BLaER1 treated with 17β-estradiol and CSF1 and Interleukin-3, amounts not matched to agents 10 nM and 100 nM (cell line): Measurements from ENCODE around the gene PCDHGA5.
"Not testable (repeated sequence)": the region's sequence is repeated elsewhere in the genome, so short reads cannot be mapped to it uniquely, and the experiment has no call there.

Experiments
- H3K27ac ChIP-seq, 11 experiments: shearing (Covaris generic); formaldehyde crosslinking; 2 replicates each; pipeline ENCODE4 v1.8.1; 2022
- H3K27me3 ChIP-seq, 11 experiments: shearing (Covaris generic); formaldehyde crosslinking; 2 replicates each; pipeline ENCODE4 v1.8.1; 2022
- H3K36me3 ChIP-seq, 11 experiments: shearing (Covaris generic); formaldehyde crosslinking; 2 replicates each; pipeline ENCODE4 v1.8.1; 2022
- H3K4me1 ChIP-seq, 10 experiments: shearing (Covaris generic); formaldehyde crosslinking; 2 replicates each; pipeline ENCODE4 v1.8.1; 2022
- H3K4me2 ChIP-seq, 11 experiments: shearing (Covaris generic); formaldehyde crosslinking; 2 replicates each; pipeline ENCODE4 v1.8.1; 2022
- H3K4me3 ChIP-seq, 10 experiments: shearing (Covaris generic); formaldehyde crosslinking; 2 replicates each; pipeline ENCODE4 v1.8.1; 2022
- H3K9ac ChIP-seq, 11 experiments: shearing (Covaris generic); formaldehyde crosslinking; 2 replicates each; pipeline ENCODE4 v1.8.1; 2022
- H3K9me3 ChIP-seq, 11 experiments: shearing (Covaris generic); formaldehyde crosslinking; replicated peaks in 1 of 11; 2 replicates each; pipeline ENCODE4 v1.8.1; 2022
- H4K20me1 ChIP-seq, 11 experiments: shearing (Covaris generic); formaldehyde crosslinking; 2 replicates each; pipeline ENCODE4 v1.8.1; 2022
- Cebpa-rat ChIP-seq, 11 experiments: shearing (Covaris generic); IDR thresholded peaks; 2 replicates each; pipeline ENCODE4 v1.8.1; 2022

PCDHGA5 gene

DNA sequence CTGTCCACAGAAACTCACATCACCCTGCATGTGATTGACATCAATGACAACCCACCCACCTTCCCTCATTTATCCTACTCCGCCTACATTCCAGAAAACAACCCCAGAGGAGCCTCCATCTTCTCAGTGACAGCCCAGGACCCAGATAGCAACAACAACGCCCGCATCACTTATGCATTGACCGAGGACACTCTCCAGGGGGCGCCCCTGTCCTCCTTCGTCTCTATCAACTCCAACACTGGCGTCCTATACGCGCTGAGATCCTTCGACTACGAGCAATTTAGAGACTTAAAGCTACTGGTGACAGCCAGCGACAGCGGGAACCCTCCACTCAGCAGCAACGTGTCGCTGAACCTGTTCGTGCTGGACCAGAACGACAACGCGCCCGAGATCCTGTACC, 18.6 kb upstream of the PCDHGA5 start:
- Histone ChIP-seq H3K4me3 (no peak overlapping the region; a peak in 1 of 20 replicates), H3K9me3 (peaks cover 84 to 100% (median 94%) of the 10 kb centered on the region in 11 experiments), H3K9ac (no peak overlapping the region), H3K4me1 (no peaks in the 10 kb centered on the region), H3K27ac (no peak overlapping the region), H3K36me3 (peaks cover 0 to 7% (median 0%) of the 10 kb centered on the region in 11 experiments; a peak in 4 of 22 replicates), H3K27me3 (no peaks in the 10 kb centered on the region), H4K20me1 (no peaks in the 10 kb centered on the region), H3K4me2 (no peak overlapping the region)
- no peak for TF ChIP-seq Cebpa-rat (IDR thresholded peaks at IDR 0.05)

DNA sequence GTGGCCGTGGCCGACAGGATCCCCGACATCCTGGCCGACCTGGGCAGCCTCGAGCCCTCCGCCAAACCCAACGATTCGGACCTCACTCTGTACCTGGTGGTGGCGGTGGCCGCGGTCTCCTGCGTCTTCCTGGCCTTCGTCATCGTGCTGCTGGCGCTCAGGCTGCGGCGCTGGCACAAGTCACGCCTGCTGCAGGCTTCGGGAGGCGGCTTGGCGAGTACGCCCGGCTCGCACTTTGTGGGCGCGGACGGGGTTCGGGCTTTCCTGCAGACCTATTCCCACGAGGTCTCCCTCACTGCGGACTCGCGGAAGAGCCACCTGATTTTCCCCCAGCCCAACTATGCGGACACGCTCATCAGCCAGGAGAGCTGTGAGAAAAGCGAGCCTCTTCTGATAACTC, 17.9 kb upstream of the PCDHGA5 start:
- peaks cover 84 to 100% (median 94%) of the 10 kb centered on the region in 11 experiments for H3K9me3 ChIP-seq
- not testable (repeated sequence) for H4K20me1 ChIP-seq, H3K4me1 ChIP-seq, H3K27me3 ChIP-seq, H3K4me3 ChIP-seq, H3K9ac ChIP-seq, H3K4me2 ChIP-seq, H3K27ac ChIP-seq, H3K36me3 ChIP-seq

DNA sequence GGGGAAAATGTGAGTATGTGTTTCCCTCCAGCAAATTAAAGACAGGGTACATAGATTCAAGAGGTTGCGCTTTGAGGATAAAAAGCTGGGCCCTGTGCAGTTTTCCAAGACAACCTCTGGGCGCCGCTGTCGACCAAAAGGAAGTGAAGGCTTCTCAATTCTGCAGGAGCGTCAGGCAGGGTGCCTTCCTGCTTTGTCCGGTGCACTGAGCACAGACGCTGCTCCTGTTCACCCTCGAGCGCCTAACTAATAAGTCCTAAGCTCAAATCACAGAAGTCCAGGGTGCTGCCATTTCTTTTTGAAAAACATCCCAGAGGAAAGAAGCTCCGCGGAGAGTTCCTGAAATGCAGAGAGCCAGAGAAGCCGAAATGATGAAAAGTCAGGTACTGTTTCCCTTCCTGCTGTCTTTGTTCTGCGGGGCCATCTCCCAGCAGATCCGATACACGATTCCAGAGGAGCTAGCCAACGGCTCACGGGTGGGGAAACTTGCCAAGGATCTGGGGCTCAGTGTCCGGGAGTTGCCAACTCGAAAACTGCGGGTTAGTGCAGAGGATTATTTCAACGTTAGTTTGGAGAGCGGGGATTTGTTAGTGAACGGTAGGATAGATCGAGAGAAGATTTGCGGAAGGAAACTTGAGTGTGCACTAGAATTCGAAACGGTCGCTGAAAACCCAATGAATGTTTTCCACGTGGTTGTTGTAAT, 13.9 kb upstream of the PCDHGA5 start, which contains the start of gene PCDHGB1:
Gene PCDHGB1 (plus strand): TSS at position 183 of the 703 bp plus-strand sequence. CDS start 162 bp downstream, at position 345.
- peaks cover 77 to 94% (median 85%) of the 10 kb centered on the region in 11 experiments for H3K9me3 ChIP-seq
- H3K9ac ChIP-seq: no peak within 1 kb of the TSS
- no peak within 1 kb of the TSS for H3K4me3 ChIP-seq
- H3K27ac ChIP-seq: no peak within 1 kb of the TSS
- no peak within 1 kb of the TSS for H3K4me2 ChIP-seq
- no peaks in the 10 kb centered on the region for H4K20me1 ChIP-seq
- peaks cover 0 to 3% (median 0%) of the 10 kb centered on the region in 11 experiments; a peak in 2 of 22 replicates for H3K36me3 ChIP-seq
- H3K27me3 ChIP-seq: no peaks in the 10 kb centered on the region
- H3K4me1 ChIP-seq: no peaks in the 10 kb centered on the region
- TF ChIP-seq Cebpa-rat (IDR thresholded peaks at IDR 0.05): no peak

DNA sequence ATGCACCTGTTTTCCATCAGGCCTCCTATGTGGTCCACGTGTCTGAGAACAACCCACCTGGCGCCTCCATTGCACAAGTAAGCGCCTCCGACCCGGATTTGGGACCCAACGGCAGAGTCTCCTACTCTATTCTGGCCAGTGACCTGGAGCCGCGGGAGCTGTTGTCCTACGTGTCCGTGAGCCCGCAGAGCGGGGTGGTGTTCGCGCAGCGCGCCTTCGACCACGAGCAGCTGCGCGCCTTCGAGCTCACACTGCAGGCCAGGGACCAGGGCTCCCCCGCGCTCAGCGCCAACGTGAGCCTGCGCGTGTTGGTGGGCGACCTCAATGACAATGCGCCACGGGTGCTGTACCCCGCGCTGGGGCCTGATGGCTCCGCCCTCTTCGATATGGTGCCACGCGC, 12.4 kb upstream of the PCDHGA5 start:
- no peak overlapping the region for H3K9ac ChIP-seq
- H3K4me1 ChIP-seq: no peaks in the 10 kb centered on the region
- peaks cover 0 to 5% (median 0%) of the 10 kb centered on the region in 11 experiments; a peak in 1 of 22 replicates for H3K36me3 ChIP-seq
- H4K20me1 ChIP-seq: no peaks in the 10 kb centered on the region
- no peak for TF ChIP-seq Cebpa-rat (IDR thresholded peaks at IDR 0.05)
- no peak overlapping the region for H3K4me3 ChIP-seq
- H3K4me2 ChIP-seq: no peak overlapping the region
- no peaks in the 10 kb centered on the region for H3K27me3 ChIP-seq
- peaks cover 80 to 94% (median 87%) of the 10 kb centered on the region in 11 experiments for H3K9me3 ChIP-seq
- H3K27ac ChIP-seq: no peak overlapping the region

DNA sequence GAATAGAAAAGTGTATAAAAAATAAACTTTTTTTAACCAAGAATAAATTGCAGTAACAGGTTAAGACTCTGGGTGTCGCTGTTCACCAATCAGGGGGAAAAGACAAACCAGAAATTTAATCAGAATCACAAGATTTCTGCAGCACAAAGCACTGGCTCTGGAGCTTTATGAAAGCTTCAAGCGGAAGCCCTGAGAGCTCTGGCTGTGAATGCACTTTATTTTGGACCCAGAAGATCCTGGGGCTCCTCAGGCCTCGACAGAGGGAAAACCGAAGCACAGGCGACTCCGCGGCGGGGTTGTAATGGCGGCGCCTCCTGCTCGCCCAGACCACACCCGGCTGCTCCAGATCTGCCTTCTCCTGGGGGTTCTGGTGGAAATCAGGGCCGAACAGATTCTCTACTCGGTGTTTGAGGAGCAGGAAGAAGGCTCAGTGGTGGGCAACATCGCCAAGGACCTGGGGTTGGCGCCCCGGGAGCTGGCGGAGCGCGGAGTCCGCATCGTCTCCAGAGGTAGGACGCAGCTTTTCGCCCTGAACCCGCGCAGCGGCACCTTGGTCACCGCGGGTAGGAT, 9.0 kb upstream of the PCDHGA5 start, which contains the start of gene PCDHGA4:
Gene PCDHGA4 (plus strand): TSS at position 122 of the 570 bp plus-strand sequence. CDS start 87 bp downstream, at position 209.
- no peak within 1 kb of the TSS for H3K4me2 ChIP-seq
- no peak within 1 kb of the TSS for H3K9ac ChIP-seq
- TF ChIP-seq Cebpa-rat (IDR thresholded peaks at IDR 0.05): no peak
- H3K4me3 ChIP-seq: no peak within 1 kb of the TSS
- H3K36me3 ChIP-seq: peaks cover 0 to 5% (median 0%) of the 10 kb centered on the region in 11 experiments; a peak in 1 of 22 replicates
- H3K4me1 ChIP-seq: no peaks in the 10 kb centered on the region
- no peaks in the 10 kb centered on the region for H3K27me3 ChIP-seq
- H4K20me1 ChIP-seq: no peaks in the 10 kb centered on the region
- peaks cover 69 to 93% (median 81%) of the 10 kb centered on the region in 11 experiments for H3K9me3 ChIP-seq
- H3K27ac ChIP-seq: no peak within 1 kb of the TSS

DNA sequence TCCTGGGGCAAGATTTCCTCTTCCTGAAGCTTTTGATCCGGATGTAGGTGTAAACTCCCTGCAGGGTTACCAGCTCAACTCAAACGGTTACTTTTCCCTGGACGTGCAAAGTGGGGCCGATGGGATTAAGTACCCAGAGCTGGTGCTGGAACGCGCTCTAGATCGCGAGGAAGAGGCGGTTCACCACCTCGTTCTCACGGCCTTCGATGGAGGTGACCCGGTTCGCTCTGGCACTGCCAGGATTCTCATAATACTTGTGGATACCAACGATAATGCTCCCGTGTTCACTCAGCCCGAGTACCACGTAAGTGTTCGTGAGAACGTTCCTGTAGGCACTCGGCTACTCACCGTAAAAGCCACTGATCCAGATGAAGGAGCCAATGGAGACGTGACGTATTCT, 8.3 kb upstream of the PCDHGA5 start:
- H3K4me2 ChIP-seq: no peak overlapping the region
- no peak overlapping the region for H3K9ac ChIP-seq
- no peak for TF ChIP-seq Cebpa-rat (IDR thresholded peaks at IDR 0.05)
- no peak overlapping the region for H3K4me3 ChIP-seq
- no peaks in the 10 kb centered on the region for H4K20me1 ChIP-seq
- H3K27ac ChIP-seq: no peak overlapping the region
- peaks cover 0 to 5% (median 0%) of the 10 kb centered on the region in 11 experiments; a peak in 1 of 22 replicates for H3K36me3 ChIP-seq
- H3K4me1 ChIP-seq: no peaks in the 10 kb centered on the region
- H3K9me3 ChIP-seq: peaks cover 69 to 93% (median 81%) of the 10 kb centered on the region in 11 experiments
- no peaks in the 10 kb centered on the region for H3K27me3 ChIP-seq

DNA sequence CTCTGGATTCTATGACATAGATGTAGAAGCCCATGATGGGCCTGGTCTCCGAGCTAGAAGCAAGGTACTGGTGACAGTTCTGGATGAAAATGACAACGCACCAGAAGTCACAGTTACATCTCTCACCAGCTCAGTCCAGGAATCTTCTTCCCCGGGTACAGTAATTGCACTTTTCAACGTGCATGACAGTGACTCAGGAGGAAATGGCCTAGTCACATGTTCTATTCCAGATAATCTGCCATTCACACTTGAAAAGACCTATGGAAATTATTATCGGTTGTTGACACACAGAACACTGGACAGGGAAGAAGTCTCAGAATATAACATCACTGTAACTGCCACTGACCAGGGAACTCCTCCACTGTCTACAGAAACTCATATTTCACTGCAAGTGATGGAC, 7.8 kb upstream of the PCDHGA5 start:
- TF ChIP-seq Cebpa-rat (IDR thresholded peaks at IDR 0.05): no peak
- Histone ChIP-seq H4K20me1 (no peaks in the 10 kb centered on the region), H3K9me3 (peaks cover 69 to 93% (median 81%) of the 10 kb centered on the region in 11 experiments), H3K36me3 (peaks cover 0 to 5% (median 0%) of the 10 kb centered on the region in 11 experiments; a peak in 1 of 22 replicates), H3K4me3 (no peak overlapping the region), H3K4me2 (no peak overlapping the region), H3K27me3 (no peaks in the 10 kb centered on the region), H3K4me1 (no peaks in the 10 kb centered on the region), H3K27ac (no peak overlapping the region), H3K9ac (no peak overlapping the region)

DNA sequence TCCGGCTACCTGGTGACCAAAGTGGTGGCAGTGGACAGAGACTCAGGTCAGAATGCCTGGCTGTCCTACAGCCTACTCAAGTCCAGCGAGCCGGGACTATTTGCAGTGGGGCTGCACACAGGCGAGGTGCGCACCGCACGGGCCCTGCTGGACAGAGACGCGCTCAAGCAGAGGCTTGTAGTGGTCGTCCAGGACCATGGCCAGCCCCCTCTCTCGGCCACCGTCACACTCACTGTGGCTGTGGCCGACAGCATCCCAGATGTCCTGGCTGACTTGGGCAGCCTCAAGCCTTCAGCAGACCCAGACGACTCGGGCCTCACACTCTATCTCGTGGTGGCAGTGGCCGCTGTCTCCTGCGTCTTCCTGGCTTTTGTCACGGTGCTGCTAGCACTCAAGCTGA, 7.0 kb upstream of the PCDHGA5 start:
- no peaks in the 10 kb centered on the region for H4K20me1 ChIP-seq
- H3K27ac ChIP-seq: no peak overlapping the region
- no peak overlapping the region for H3K4me2 ChIP-seq
- H3K9me3 ChIP-seq: peaks cover 69 to 93% (median 81%) of the 10 kb centered on the region in 11 experiments
- H3K36me3 ChIP-seq: peaks cover 0 to 5% (median 0%) of the 10 kb centered on the region in 11 experiments; a peak in 1 of 22 replicates
- TF ChIP-seq Cebpa-rat (IDR thresholded peaks at IDR 0.05): no peak
- H3K9ac ChIP-seq: no peak overlapping the region
- no peaks in the 10 kb centered on the region for H3K4me1 ChIP-seq
- no peaks in the 10 kb centered on the region for H3K27me3 ChIP-seq
- no peak overlapping the region for H3K4me3 ChIP-seq

DNA sequence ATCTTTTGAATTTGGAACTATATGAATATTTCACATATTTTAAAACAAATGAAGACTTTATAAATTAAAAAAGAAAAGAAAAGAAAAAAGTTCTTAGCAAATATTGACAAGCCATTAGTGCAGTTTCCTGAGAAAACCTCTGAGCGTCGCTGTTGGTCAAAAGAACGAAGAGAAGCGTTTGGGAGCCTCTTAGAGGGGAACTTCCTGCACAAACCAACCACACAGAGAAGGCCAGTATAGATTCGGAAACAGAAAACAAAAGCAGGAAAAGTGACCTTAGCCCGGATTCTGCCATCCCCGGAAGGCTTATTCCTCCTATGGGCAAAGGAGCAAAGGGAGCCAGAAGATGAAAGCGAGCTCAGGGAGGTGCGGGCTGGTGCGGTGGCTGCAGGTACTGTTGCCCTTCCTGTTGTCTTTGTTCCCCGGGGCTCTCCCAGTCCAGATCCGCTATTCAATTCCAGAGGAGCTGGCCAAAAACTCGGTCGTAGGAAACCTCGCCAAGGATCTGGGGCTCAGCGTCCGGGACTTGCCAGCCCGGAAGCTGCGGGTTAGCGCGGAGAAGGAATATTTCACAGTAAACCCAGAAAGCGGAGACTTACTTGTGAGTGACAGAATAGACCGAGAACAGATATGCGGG, 4.1 kb upstream of the PCDHGA5 start, which contains the start of gene PCDHGB2:
Gene PCDHGB2 (plus strand): TSS at position 205 of the 637 bp plus-strand sequence. CDS start 142 bp downstream, at position 347.
- no peak within 1 kb of the TSS for H3K9ac ChIP-seq
- TF ChIP-seq Cebpa-rat (IDR thresholded peaks at IDR 0.05): no peak
- H3K4me3 ChIP-seq: peak within 1 kb of the TSS in 8 of 10 experiments; percentile 9 to 44 (median 28); a peak in 7 of 20 replicates
- H3K27ac ChIP-seq: peak within 1 kb of the TSS in 1 of 11 experiments; percentile 15; a peak in 1 of 22 replicates
- peaks cover 0 to 8% (median 0%) of the 10 kb centered on the region in 11 experiments; a peak in 2 of 22 replicates for H3K36me3 ChIP-seq
- no peak within 1 kb of the TSS for H3K4me2 ChIP-seq
- H3K4me1 ChIP-seq: no peaks in the 10 kb centered on the region; a peak in 1 of 20 replicates
- H3K9me3 ChIP-seq: peaks cover 74 to 97% (median 89%) of the 10 kb centered on the region in 11 experiments
- no peaks in the 10 kb centered on the region for H4K20me1 ChIP-seq
- H3K27me3 ChIP-seq: no peaks in the 10 kb centered on the region
